ENCODE results near the gene ANO8.
"Not testable (repeated sequence)": the region's sequence is repeated elsewhere in the genome, so short reads cannot be mapped to it uniquely, and the experiment has no call there.

The ANO8 gene

GRCh38 chr19:17306285-17306714, 28.4 kb downstream of the ANO8 start:
- no peak for DNase-seq

GRCh38 chr19:17305517-17306284, 29.0 kb downstream of the ANO8 start, which contains the start of gene MRPL34:
MRPL34 (plus strand) TSS chr19:17305872; CDS start chr19:17305893, 21 bp downstream.
- DNase-seq = peak; percentile 98

- no peak for DNase-seq
These were observed 29.5 kb downstream of the ANO8 start for GRCh38 chr19:17305216-17305516.

- DNase-seq = no peak
These were observed 30.1 kb downstream of the ANO8 start for GRCh38 chr19:17304386-17305215.

GRCh38 chr19:17303940-17304267, 30.8 kb downstream of the ANO8 start:
- no peak for DNase-seq

GRCh38 chr19:17303167-17303939, 31.3 kb downstream of the ANO8 start, which contains the start of gene ABHD8:
ABHD8 (minus strand) TSS chr19:17303425; CDS start chr19:17301616, 1,809 bp downstream.
- DNase-seq = peak; percentile 95

GRCh38 chr19:17302391-17303166, 32.1 kb downstream of the ANO8 start:
- no peak for DNase-seq

- no peak for DNase-seq
These were observed 33.5 kb downstream of the ANO8 start for GRCh38 chr19:17300992-17301619.

GRCh38 chr19:17296976-17297375, 37.7 kb downstream of the ANO8 start:
- DNase-seq = no peak

GRCh38 chr19:17296273-17296672, 38.4 kb downstream of the ANO8 start:
- DNase-seq = no peak

- not testable (repeated sequence) for DNase-seq
These were observed 39.1 kb downstream of the ANO8 start for GRCh38 chr19:17295551-17295950.

GRCh38 chr19:17294051-17294891, 40.4 kb downstream of the ANO8 start:
- peak; percentile 69 for DNase-seq

- no peak for DNase-seq
These were observed 41.0 kb downstream of the ANO8 start for GRCh38 chr19:17293605-17294004.

GRCh38 chr19:17292301-17293074, 42.2 kb downstream of the ANO8 start:
- DNase-seq = peak; percentile 79

- DNase-seq = peak; percentile 73
These were observed 45.2 kb downstream of the ANO8 start for GRCh38 chr19:17289489-17289888.

GRCh38 chr19:17286752-17287151, 47.9 kb downstream of the ANO8 start:
- no peak for DNase-seq

GRCh38 chr19:17286263-17286662, 48.4 kb downstream of the ANO8 start:
- no peak for DNase-seq

GRCh38 chr19:17285415-17286135, 49.1 kb downstream of the ANO8 start:
- DNase-seq = no peak

- DNase-seq = no peak
These were observed 51.1 kb downstream of the ANO8 start for GRCh38 chr19:17283504-17283996.
